ENCODE data around the gene ZNF304. TPM values are rescaled to one million over a fixed set of nuclear protein-coding genes. Genes with fewer than 3 reads are reported as not detected.
A peak's percentile ranks its signal among the peaks of the same experiment; 100 is the strongest.

The ZNF304 gene
- 10 to 100 TPM; 12.5 to 21.0 (median 17.1) TPM for polyA plus RNA-seq (ENCODE audit: insufficient read depth in 1 of 5, insufficient read length in 5 of 5, low replicate concordance in 1 of 5)
- long read RNA-seq, donor 1, full-length matches to known transcripts = 3 of 3 reads
- long read RNA-seq, donor 1, partial matches to known transcripts = 0 of 3 reads
- long read RNA-seq, donor 1, other reads (novel, unspliced or antisense) = 0 of 3 reads
- long read RNA-seq, donor 2, full-length matches to known transcripts = 1 of 1 reads
- long read RNA-seq, donor 2, partial matches to known transcripts = 0 of 1 reads
- long read RNA-seq, donor 2, other reads (novel, unspliced or antisense) = 0 of 1 reads
- long read RNA-seq, donor 3, full-length matches to known transcripts = 1 of 18 reads
- long read RNA-seq, donor 3, partial matches to known transcripts = 17 of 18 reads
- long read RNA-seq, donor 3, other reads (novel, unspliced or antisense) = 0 of 18 reads
- long read RNA-seq, donor 4, full-length matches to known transcripts = 1 of 1 reads
- long read RNA-seq, donor 4, partial matches to known transcripts = 0 of 1 reads
- long read RNA-seq, donor 4, other reads (novel, unspliced or antisense) = 0 of 1 reads
- long read RNA-seq, donor 5, full-length matches to known transcripts = 3 of 3 reads
- long read RNA-seq, donor 5, partial matches to known transcripts = 0 of 3 reads
- long read RNA-seq, donor 5, other reads (novel, unspliced or antisense) = 0 of 3 reads
- long read RNA-seq, donor 6, full-length matches to known transcripts = 5 of 5 reads
- long read RNA-seq, donor 6, partial matches to known transcripts = 0 of 5 reads
- long read RNA-seq, donor 6, other reads (novel, unspliced or antisense) = 0 of 5 reads
- long read RNA-seq, donor 7, full-length matches to known transcripts = 2 of 2 reads
- long read RNA-seq, donor 7, partial matches to known transcripts = 0 of 2 reads
- long read RNA-seq, donor 7, other reads (novel, unspliced or antisense) = 0 of 2 reads
- long read RNA-seq, donor 8, full-length matches to known transcripts = 2 of 2 reads
- long read RNA-seq, donor 8, partial matches to known transcripts = 0 of 2 reads
- long read RNA-seq, donor 8, other reads (novel, unspliced or antisense) = 0 of 2 reads

- peak; percentile 94 to 96 for DNase-seq
These were observed at the start of gene ZNF304 for GRCh38 chr19:57350877-57351805. Gene ZNF304 (plus strand): TSS chr19:57351271. CDS start chr19:57351665, 394 bp downstream.

- DNase-seq = no peak
These were observed 49.0 kb upstream of the ZNF304 start for GRCh38 chr19:57302020-57302465.

DNA sequence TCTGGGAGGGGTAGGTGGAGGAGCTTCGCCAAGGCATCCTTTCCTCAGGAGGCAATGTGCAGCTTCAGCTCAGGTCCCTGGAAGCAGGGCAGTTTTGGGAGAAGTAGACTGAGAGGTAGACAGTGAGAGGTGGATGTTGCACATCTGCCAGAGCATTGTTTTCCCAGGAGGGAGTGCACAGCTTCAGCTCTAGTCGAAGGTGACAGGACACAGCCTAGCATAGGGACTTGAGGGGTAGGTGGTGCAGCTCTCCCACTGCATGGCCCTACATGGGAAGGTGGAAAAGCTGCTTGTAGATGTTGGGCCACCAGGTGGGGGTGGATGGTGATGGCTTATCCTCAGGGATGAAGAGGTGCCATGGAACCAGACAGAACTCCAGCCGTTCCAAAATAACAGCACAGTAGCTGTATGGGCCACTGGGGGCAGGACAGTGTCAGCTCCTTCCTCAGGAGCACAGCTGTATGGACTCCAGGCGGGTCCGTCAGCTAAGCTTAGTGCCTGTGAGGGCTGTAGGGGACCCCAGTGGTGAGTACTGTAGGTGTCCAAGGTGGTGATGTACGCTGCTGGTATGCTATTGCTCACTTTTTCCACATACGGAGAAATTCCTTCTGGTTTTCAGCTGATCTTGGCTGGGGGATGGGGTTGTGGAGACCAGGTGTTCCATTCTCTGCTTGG, 48.2 kb upstream of the ZNF304 start:
- no peak for DNase-seq

DNA sequence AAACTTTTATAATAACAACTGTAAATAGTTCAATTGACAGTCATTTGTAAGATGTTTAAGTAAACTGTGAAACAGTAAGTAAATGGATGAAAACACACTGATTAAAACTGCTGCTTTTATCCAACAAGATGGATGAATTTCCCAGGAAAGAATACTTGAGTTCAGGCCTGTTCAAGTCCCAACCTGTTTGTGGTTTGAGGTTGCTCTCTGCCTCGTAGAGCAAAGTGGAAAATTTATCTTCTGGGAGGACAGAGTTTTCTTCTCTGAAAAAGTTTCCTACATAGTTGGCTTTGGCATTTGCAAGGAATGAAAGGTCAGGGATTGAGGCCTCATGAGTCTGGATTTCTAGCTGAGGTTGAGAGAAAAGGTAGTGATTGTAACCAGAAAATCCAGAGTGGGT, 46.0 kb upstream of the ZNF304 start:
- DNase-seq = no peak

DNA sequence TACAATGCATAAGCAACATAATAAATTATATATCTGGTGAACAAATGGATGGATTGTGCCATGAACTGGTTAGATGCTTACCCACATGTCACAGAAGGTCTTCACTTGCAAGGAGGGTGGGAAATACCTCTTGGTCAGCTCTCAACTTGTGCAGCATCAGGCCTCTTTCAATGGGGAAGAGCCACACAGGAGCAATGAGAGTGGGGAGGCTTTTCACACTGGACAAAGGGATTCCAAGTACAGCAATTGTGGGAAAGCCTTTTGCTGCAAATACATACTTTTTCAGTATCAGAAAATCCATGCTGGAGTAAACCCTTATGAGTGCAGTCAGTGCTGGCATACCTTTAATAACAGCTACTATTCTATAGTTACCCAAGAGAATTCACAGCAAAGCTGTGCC, 42.6 kb upstream of the ZNF304 start:
- DNase-seq = no peak

GRCh38 chr19:57310792-57311191, 40.3 kb upstream of the ZNF304 start:
- no peak for DNase-seq

- no peak for DNase-seq
These were observed 36.9 kb upstream of the ZNF304 start for GRCh38 chr19:57314146-57314545.

DNA sequence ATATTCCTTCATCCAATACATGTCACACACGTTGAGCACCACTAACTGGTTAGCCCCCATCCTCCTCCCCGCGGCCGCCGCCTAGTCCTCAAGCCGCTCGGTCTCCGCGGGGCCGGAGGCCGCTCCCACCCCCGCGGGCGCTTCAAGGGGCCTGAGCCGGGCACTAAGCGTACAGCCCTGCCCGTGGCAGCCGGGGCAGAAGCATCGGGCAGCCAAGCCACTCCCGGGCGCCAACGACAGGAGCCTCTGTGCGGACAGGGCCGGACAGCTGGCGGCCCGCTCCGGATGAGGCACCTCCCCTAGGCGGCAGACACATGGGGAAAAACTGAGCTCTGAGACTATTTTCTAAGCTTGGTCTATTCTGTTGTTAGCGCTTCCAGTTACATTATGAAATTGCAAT, 33.6 kb upstream of the ZNF304 start:
- no peak for DNase-seq

DNA sequence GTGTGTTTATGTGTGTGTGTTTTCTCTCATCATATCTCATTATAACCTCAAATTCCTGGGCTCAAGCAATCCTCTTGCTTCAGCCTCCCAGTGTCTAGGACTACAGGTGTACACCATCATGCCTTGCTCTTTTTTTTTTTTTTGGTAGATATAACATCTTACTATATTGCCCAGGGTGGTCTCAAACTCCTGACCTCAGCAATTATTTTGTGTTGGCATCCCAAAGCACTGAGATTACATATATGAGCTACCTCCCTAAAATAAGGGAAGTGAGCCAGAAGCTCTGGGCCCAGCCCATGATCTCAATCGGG, 31.2 kb upstream of the ZNF304 start:
- DNase-seq = no peak

GRCh38 chr19:57320180-57321084, 30.6 kb upstream of the ZNF304 start, which contains the start of gene ZNF543:
Gene ZNF543 (plus strand): TSS chr19:57320472. CDS start chr19:57320854, 382 bp downstream.
- peak; percentile 95 to 96 for DNase-seq

GRCh38 chr19:57321116-57321515, 30.0 kb upstream of the ZNF304 start:
- DNase-seq = no peak

DNA sequence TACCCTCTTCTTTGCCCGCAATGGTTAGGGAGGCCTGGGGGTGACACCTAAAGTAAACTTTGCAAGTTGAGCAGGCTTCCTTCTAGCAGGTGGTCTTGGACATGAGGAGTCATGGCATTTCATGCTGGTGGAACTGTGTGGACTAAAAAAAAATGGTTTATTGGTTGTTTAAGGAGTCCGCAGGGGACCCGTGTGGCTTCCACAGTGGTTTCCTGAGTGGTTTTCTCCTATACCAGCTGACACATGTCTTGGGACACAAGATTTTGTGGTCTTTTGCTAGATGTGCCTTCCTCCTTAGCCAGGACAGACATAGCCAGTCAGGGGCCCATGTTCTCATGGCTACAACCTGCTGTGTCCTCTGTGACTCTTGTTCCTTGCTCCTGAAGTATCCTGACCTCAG, 29.3 kb upstream of the ZNF304 start:
- no peak for DNase-seq

- DNase-seq = no peak
These were observed 26.1 kb upstream of the ZNF304 start for GRCh38 chr19:57324992-57325391.

- no peak for DNase-seq
These were observed 23.1 kb upstream of the ZNF304 start for GRCh38 chr19:57327993-57328392.

DNA sequence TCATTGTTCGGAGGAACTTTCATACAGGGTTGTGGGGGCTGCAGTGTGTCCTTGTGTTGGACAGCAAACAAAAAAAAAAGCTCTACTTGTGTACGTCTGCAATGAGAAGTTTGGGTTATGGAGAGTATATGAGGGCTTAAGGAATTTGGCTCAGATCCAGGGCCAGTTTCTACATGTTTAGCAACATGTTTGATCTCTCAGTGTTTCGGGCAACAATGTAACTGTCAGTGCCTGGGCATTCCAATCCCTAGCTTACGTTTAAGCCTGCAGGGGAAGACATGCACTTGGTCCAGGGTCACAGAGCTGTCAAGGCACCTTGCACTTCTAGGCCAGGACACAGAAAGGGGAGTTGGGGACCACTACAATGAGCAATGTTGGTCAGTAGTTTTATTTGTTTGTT, 16.9 kb upstream of the ZNF304 start:
- no peak for DNase-seq

GRCh38 chr19:57338877-57339276, 12.2 kb upstream of the ZNF304 start:
- no peak for DNase-seq

- no peak for DNase-seq
These were observed 8.5 kb upstream of the ZNF304 start for GRCh38 chr19:57342582-57342981.

DNA sequence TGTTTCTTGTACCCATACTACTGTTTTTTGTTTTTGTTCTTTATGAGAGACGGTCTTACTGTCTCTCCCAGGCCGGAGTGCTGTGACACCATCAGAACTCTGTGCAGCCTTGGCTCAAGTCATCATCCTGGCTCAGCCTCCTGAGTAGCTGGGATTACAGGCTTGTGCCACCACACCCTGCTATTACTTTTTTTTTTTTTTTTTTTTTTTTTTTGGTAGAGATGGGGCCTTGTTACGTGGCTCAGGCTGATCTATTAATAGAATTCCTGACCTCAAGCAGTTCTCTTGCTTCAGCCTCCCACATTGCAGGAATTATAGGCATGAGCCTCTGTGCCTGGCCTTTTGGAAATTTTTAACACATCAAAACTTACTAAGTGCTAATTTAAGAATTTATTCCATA, 2.9 kb upstream of the ZNF304 start:
- DNase-seq = no peak

GRCh38 chr19:57351867-57352266, 796 bp downstream of the ZNF304 start:
- no peak for DNase-seq

- no peak for DNase-seq
These were observed 4.8 kb downstream of the ZNF304 start for GRCh38 chr19:57355916-57356315.
